ENCODE data around the gene MAP3K9.
"Not testable (repeated sequence)": the region's sequence is repeated elsewhere in the genome, so short reads cannot be mapped to it uniquely, and the experiment has no call there.

MAP3K9 gene

GRCh38 chr14:70809225-70810219 lies at the start of gene MAP3K9:
Gene MAP3K9, minus strand, starts transcription at chr14:70809513. Its CDS starts 342 bp downstream, at chr14:70809171.
- peak; percentile 83 for DNase-seq

DNA sequence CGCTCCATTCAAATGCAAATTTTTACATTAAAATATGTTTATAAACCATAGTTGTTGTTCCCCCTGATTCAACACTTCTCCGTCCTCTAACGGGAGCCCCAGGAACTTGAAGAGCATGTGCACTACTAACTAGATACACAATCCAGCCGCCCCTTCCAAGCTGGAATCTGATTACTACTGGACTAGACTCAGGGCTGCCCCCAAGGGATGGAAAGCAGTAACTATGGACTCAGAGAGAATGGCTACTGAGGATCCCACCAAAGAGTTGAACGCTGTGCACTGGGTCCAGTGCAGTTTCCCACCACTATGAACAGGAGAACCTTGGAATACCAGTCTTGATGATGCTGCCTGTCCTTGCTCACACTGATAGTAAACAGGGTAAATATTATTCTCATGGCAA lies 49.3 kb upstream of the MAP3K9 start:
- DNase-seq = no peak

GRCh38 chr14:70857496-70857890 lies 48.2 kb upstream of the MAP3K9 start:
- DNase-seq = no peak

GRCh38 chr14:70856851-70857495 lies 47.7 kb upstream of the MAP3K9 start:
- DNase-seq = no peak

DNA sequence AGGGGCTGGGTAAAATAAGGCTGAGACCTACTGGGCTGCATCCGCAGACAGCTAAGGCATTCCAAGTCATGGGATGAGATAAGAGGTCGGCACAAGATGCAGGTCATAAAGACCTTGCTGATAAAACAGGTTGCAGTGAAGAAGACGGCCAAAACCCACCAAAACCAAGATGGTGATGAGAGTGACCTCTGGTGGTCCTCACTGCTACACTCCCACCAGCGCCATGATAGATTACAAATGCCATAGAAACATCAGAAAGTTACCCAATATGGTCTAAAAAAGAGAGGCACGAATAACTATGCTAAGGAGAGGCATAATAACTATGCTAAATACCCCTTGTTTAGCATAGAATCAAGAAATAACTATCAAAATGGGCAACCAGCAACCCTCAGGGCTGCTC lies 46.2 kb upstream of the MAP3K9 start:
- no peak for DNase-seq

DNA sequence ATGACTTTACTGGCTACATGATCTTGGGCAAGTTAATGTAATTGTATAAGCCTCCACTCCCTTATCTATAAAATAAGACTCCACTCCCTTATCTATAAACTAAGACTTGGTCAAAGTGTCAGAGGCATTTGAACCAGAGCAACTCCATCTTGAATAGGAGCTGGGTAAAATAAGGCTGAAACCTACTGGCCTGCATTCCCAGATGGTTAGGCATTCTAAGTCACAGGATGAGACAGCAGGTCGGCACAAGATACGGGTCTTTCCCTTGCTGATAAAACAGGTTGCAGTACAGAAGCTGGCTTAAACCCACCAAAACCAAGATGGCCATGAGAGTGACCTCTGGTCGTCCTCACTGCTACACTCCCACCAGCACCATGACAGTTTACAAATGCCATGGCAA lies 44.3 kb upstream of the MAP3K9 start:
- not testable (repeated sequence) for DNase-seq

DNA sequence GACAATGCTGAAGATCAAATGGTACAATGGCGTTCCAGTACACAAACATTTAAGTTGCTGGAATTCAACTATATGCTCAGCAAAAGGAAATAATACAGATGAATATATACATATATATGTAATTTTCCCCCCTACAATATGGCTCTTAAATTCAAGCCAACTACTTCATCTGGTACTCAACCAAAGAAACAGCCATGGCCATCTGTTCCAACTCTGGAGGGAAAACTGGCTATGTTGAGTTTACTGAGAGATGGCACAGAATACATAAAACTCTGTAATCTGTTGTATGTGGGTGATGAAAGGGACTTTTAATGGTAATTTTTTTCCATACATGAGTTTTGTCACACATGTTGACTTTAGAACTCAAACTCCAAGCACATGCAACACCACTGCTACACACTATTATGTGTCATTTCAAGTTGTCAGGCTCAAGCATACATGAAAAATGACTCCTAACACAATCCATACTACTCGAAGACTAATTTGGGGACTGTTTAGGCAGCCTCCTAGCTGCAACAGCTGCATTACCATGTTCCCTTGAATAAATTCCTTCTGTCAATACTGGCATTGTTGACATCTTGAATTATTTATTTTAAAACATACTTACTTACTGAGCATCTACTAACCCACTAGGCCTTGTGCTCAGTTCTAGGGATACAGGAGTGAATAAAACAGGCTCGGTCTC lies 38.2 kb upstream of the MAP3K9 start:
- no peak for DNase-seq

DNA sequence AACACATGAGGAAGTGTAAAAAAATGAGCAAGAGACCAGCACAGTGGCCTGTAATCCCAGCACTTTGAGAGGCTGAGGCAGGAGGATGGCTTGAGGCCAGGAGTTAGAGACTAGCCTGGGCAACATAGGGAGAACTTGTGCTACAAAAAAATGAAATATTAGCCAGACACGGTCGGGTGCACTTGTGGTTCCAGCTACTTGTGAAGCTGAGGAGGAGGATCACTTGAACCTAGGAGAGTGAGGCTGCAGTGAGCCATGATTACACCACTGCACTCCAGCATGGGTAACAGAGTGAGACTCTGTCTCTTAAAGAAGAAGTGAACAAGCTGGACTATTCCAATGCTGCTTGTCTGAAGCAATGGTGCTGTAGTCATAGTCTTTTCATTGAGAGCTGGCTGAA lies 36.3 kb upstream of the MAP3K9 start:
- no peak for DNase-seq

- DNase-seq = no peak
These were observed 33.6 kb upstream of the MAP3K9 start for GRCh38 chr14:70842851-70843462.

DNA sequence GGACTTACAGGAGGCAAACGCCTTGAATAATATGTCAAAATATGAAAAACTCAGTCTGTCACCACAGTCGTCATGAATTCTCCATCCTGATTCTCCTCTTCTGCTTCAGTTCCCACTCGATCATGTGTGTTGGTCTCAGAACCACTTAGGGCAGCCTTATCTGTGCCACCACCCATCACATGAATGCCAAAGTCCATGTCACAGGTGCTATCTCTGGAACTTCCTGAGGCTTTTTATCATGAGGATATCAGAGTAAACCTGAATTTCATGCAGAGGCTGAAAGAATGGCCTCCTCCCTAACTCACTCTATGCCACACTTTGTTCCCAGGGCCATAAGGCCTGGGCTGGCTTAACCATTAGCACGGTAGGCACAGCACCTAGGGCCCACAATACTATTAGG lies 28.8 kb upstream of the MAP3K9 start:
- no peak for DNase-seq

- no peak for DNase-seq
These were observed 27.6 kb upstream of the MAP3K9 start for GRCh38 chr14:70836946-70837345.

- no peak for DNase-seq
These were observed 24.6 kb upstream of the MAP3K9 start for GRCh38 chr14:70833884-70834283.

DNA sequence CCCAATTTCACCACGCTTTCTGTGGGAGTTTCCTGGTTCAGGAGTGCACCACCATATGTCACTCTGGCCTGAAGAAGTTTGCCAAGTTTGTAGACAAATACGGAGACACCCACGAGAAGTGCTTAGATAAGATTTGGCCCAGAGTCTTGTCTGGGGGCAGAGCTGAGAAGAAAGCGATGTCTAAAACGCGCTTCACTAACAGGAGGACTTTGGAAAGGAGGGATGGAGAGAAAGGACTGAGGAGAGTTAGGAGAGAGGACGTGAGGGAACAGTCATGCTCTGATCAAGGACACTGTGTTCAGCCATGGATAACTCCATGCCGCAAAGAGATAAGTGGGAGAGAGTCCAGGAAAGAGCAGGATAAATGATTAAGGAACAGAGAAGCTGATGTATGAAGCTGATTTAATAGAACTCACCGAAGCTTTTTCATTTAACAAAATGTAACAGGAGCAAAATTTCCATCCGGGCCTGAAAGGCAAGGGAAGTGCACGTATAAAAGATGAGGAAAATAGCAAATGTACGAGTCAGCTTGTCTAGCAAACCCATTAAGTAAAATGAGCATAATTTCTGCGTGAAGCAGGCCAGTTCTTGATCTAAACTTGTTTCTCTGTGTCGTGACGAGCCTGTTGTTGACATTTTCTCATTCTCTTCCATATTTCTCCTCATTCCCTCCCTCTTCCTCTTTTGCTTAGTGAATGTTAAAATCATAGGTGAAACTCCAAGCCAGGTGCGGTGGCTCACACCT lies 23.4 kb upstream of the MAP3K9 start:
- no peak for DNase-seq

DNA sequence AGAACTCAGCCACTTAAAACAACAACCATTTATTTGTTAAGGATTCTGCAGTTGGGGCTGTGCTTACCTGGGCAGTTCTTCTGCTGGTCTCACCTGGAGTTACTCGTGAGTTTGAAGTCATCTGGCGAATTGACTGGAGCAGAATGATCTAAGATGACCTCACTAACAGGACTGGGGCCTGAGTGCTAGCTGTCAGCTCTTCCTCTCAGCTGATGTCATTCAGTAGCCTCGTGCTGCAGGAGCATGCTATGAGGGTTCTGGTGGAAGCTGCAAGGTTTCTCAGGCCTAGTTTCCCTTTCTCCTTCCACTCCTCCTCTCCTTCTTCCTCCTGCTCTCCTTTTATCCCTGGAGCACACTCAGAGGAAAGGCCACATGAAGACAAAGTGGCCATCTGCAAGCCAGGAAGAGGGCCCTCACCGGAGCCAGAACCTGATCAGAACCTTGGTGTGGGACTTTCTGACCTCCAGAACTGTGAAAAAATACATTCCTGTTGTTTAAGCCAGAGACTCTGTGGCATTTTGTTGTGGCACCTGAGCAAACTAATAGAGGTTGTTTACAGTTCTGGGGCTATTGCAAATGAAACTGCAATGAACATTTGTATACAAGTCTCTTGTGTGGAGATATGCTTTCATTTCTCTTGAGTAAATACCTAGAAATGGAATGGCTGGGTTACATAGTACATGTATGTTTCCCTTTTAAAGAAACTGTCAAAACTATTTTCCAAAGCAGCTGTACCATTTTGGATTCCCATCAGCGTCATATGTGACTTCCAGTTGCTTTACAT lies 21.9 kb upstream of the MAP3K9 start:
- DNase-seq = no peak

GRCh38 chr14:70828188-70828587 lies 18.9 kb upstream of the MAP3K9 start:
- DNase-seq = no peak

DNA sequence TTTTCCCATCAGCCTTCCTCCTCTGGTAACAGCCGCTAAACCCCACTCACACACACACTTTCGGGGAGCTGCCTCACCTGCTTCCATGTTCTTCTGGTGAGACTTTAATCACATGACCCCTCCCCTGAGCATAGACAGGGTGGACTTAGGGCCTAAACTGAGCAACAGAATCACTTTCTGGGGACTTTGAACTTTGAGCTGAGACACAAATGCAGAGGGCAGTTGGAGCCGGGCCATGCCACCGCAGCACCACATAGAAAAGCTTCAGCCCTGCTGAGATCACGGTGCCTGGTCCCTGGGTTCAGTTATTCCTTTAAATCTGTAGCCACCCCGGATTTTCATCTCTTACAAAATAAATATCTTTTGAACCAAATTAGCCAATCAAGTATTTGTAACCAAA lies 18.4 kb upstream of the MAP3K9 start:
- DNase-seq = no peak

GRCh38 chr14:70827347-70827746 lies 18.0 kb upstream of the MAP3K9 start:
- no peak for DNase-seq

- DNase-seq = no peak
These were observed 14.0 kb upstream of the MAP3K9 start for GRCh38 chr14:70823281-70823680.

DNA sequence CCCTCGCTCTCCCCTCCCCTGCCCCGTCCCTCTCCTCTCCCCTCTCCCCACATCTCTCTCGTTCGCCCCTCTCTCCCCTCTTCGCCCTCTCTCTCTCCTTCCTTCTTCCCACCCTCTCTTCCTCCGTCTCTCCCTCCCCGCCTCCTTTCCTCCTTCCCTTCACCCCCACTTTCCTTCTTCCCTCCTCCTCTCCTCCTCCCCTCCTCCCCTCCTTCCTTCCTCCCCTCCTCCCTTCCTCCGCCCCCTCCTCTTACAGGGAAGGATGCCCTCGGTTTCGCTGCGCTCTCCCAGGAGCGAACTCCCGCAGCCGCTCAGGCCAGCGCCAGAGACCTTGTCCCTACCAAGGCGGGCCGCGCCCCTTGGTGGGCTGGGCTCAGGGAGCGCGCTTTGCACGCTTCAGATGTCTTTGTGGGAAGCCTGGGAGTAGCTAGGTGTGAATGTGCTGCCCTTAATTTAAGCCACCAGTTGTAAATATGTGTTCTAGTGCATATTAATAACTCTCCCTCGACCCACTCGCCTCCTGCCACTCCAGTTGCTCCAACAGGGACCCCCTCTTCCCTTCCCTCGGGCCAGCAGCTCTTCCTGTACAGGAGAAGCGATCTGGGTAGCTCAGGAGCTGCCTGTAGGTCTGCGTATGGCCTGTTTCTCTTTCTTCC lies 13.3 kb upstream of the MAP3K9 start:
- DNase-seq = no peak

GRCh38 chr14:70821584-70822529 lies 12.5 kb upstream of the MAP3K9 start:
- DNase-seq = no peak
